Raji (cell line): ENCODE data around the gene ST6GALNAC4.

Experiments
- POLR2A ChIP-seq: IDR thresholded peaks from 2 replicates; pipeline ENCODE4 v1.6.1; 2011; ENCODE audit warnings: low read depth, low read length, control low read depth; ENCODE audit not compliant: insufficient read depth

Gene ST6GALNAC4

GRCh38 chr9:127865645-127866464 lies 51.0 kb downstream of the ST6GALNAC4 start:
- no peak for TF ChIP-seq POLR2A

GRCh38 chr9:127863191-127863621 lies 53.6 kb downstream of the ST6GALNAC4 start:
- no peak for TF ChIP-seq POLR2A

DNA sequence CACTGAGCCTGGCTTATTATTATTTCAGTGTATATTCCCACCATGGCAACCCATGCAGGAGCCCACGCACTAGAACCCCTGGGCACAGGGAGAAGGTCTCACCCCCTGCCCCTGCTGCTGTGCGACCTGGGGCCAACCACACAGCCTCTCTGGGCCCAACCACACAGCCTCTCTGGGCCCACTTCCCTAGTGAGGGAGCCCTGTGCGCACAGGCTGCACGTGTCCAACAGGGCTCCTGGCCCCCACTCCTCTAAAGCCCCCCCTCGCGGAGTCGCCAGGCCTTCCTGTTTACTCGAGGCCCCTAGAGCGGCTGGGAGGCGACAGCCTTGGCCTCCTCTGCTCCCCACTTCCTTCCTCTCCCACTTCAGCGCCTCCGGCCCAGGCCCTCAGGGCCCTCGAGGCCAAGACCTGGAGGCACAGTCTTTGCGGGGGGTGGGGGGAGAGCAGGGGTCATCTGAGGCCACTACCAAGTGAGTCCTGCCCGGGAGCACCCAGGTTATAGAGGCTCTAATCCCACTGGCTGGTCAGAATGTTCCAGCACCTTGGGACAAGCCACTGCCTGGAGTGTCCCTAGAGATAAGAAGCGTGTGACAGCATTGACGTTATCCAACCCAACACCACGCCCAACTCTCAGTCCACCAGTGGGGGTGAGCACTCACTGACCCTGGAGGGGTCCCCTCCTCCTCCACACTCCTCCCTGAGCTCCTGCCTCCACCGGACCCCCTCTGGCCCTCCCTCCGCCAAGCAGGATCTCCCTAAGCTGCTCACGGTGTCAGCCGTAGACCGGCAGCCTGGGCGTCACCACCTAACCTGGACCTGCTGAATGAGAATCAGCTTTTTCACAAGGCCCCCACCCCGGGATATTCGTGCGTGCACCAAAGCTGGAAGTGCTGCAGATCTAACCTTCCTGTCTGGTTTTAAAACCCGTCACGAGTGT lies 54.5 kb downstream of the ST6GALNAC4 start:
- no peak for TF ChIP-seq POLR2A

DNA sequence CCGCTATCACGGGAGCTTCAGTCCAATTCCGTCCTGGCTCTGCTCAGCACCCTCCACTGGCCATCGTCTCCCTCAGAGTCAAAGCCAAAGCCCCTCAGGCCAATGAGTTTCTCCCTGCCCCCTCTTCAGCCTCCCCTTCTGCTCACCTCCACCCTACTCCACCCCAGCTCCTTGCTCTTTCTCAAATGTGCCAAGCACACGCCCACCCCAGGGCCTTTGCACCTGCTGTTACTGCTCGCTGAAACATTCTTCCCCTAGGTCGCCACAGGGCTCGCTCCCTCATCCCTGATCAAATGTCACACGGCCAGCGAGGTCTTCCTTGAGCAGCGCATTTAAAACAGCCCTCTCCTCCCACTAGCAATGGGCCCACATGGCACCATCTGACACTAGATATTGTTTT lies 56.1 kb downstream of the ST6GALNAC4 start:
- no peak for TF ChIP-seq POLR2A

- TF ChIP-seq POLR2A = no peak
Measured at GRCh38 chr9:127860260-127860659, 56.6 kb downstream of the ST6GALNAC4 start.

GRCh38 chr9:127858041-127858512 lies 58.8 kb downstream of the ST6GALNAC4 start:
- no peak for TF ChIP-seq POLR2A
